GM12892 (cell line): ENCODE results near the gene IGFLR1.

Experiments used
- DNase-seq: peaks from one replicate; pipeline ENCODE4 v3.0.0; 2011; ENCODE audit not compliant: insufficient read length
- FAIRE-seq: peaks from 2 replicates; lab custom pipeline; 2011; peaks lifted over from hg19 to GRCh38; lab: Jason Lieb, UNC
- POLR2A ChIP-seq: IDR thresholded peaks from 2 replicates; pipeline ENCODE4 v1.6.1; 2011; ENCODE audit warnings: low read depth, low read length, control low read depth
- POLR2AphosphoS5 ChIP-seq: IDR thresholded peaks from 2 replicates; pipeline ENCODE4 v1.6.1; 2011; ENCODE audit warnings: low read depth, low read length, control low read depth
- TAF1 ChIP-seq: IDR thresholded peaks from 2 replicates; pipeline ENCODE4 v1.6.1; 2011; ENCODE audit warnings: low read depth, mild to moderate bottlenecking, control low read depth, low read length, borderline replicate concordance

The IGFLR1 gene

GRCh38 chr19:35740108-35740422 is 2.2 kb downstream of the IGFLR1 start:
- TF ChIP-seq POLR2AphosphoS5 (no peak), POLR2A (no peak)
- DNase-seq (no peak), FAIRE-seq (peak; percentile 21)

DNA sequence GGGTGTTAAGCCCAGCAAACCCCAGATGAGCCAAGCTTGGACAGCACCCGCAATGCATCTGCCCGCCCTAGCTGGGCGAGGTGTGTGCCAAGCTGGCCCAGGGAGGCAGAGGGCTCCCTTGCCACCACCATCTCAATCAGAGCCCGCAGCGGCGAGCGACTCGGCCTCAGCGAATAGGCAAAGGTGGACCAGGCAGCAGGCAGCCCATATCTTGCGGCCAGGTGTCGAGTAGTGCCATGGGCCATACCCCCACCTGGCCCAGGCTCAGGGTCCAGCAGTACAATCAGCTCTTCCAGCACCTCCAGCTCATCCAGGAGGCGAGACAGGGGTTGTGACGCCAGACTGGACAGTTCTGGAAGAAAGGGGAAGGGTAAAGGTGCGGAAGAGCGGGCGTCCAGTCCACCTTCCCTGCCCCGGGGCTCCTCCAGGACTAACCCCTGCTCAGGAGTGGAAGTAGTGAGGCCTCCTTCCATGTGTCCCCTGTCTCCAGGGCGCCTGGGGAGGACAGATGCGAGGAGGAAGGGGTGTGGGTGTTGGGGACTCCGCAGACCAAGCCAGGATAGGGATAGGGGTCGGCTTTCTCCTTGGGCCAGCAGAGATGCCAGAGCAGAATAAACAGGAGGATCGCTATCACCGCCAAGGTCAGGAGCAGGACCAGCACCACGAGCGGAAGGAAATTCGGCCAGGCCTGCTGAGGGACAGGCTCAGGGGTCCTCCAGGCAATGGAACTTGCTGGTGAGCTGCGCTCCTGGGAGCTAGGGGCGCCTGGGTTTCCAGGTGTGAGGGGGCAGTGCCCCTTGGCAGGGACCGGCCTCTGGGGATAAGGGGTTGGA is 2.8 kb downstream of the IGFLR1 start:
- TF ChIP-seq POLR2AphosphoS5 (peak; percentile 38; the same call in 1 of the 2 replicates), POLR2A (no peak), TAF1 (no peak)
- DNase-seq (no peak), FAIRE-seq (no peak)

GRCh38 chr19:35738887-35739229 is 3.4 kb downstream of the IGFLR1 start:
- no peak for TF ChIP-seq TAF1
- no peak for TF ChIP-seq POLR2A
- no peak for TF ChIP-seq POLR2AphosphoS5
- no peak for DNase-seq
- FAIRE-seq, result no peak

DNA sequence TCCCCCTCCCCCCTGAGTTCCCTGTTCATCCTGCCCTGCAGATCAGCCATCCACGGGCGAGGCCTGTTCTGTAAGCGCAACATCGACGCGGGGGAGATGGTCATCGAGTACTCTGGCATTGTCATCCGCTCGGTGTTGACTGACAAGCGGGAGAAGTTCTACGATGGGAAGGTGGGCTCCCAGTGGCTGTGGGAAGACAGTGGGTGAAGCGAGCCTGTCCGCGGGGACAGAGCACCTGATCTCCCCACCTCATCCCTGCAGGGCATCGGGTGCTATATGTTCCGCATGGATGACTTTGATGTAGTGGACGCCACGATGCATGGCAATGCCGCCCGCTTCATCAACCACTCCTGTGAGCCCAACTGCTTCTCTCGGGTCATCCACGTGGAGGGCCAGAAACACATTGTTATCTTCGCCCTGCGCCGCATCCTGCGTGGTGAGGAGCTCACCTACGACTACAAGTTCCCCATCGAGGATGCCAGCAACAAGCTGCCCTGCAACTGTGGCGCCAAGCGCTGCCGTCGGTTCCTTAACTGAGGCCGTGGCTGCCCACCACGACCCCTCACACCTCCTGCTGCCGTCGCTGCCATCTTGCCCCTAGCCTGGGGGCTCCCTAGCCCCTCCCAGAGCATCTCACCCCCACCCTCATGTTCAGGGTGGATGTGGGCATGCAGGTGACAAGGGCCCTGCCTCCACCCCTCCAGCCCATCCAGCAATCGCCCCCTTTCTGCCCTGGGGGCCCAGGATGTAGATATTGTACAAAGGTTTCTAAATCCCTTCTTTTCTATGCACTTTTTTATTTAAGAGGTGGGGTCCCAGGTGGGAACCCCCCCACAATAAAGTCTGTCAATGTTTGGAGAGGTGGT is 4.0 kb downstream of the IGFLR1 start:
- DNase-seq (no peak), FAIRE-seq (no peak)
- peak; percentile 47 for TF ChIP-seq POLR2AphosphoS5
- peak; percentile 38; the same call in 1 of the 2 replicates for TF ChIP-seq POLR2A
- no peak for TF ChIP-seq TAF1

- DNase-seq (no peak), FAIRE-seq (peak; percentile 64)
- TF ChIP-seq TAF1 (no peak), POLR2AphosphoS5 (peak; percentile 43; the same call in 1 of the 2 replicates), POLR2A (no peak)
Measured at GRCh38 chr19:35736913-35737886, 5.1 kb downstream of the IGFLR1 start.

DNA sequence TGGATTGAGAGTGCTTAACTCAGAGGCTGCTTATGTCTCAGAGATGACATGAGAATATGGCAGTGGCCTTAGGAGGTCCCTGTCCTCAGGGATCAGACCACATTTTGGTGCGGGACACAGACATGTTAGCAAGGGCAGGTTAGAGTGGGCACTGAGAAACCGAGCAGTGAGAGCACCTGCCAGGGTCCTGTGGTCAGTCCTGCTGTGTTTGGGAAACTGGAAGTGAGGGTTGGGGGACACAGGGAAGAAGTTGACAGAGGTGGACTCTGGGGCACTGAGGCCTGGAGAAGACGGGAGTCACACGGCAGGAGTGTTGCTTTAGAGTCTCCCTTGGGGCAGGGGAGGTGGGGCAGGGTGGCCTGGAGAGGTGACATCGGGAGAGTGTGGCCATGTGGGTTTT is 7.4 kb downstream of the IGFLR1 start:
- TF ChIP-seq POLR2A (no peak), POLR2AphosphoS5 (no peak), TAF1 (no peak)
- no peak for FAIRE-seq
- DNase-seq, result no peak

GRCh38 chr19:35734273-35734672 is 8.0 kb downstream of the IGFLR1 start:
- TF ChIP-seq TAF1, result no peak
- TF ChIP-seq POLR2AphosphoS5, result no peak
- TF ChIP-seq POLR2A, result no peak
- DNase-seq (no peak), FAIRE-seq (no peak)

GRCh38 chr19:35733180-35734125 is 8.8 kb downstream of the IGFLR1 start:
- DNase-seq (no peak), FAIRE-seq (no peak)
- no peak for TF ChIP-seq TAF1
- no peak for TF ChIP-seq POLR2AphosphoS5
- TF ChIP-seq POLR2A, result no peak

DNA sequence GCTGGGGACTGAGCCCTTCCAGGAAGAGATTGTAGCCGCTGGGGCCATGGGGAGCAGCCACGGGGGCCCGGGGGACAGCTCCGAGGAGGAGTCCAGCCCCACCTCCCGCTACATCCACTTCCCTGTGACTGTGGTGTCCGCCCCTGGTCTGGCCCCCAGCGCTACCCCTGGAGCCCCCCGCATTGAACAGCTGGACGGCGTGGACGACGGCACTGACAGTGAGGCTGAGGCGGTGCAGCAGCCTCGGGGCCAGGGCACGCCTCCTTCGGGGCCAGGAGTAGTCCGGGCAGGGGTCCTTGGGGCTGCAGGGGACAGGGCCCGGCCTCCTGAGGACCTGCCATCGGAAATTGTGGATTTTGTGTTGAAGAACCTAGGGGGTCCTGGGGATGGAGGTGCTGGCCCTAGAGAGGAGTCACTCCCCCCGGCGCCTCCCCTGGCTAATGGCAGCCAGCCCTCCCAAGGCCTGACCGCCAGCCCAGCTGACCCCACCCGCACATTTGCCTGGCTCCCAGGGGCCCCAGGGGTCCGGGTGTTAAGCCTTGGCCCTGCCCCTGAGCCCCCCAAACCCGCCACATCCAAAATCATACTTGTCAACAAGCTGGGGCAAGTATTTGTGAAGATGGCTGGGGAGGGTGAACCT is 9.6 kb downstream of the IGFLR1 start:
- FAIRE-seq (no peak), DNase-seq (no peak)
- peak; percentile 20; the same call in 1 of the 2 replicates for TF ChIP-seq POLR2AphosphoS5
- TF ChIP-seq TAF1, result no peak
- TF ChIP-seq POLR2A, result no peak
